ENCODE results near the gene RAB11A. TPM values are rescaled to one million over a fixed set of nuclear protein-coding genes. Genes with fewer than 3 reads are reported as not detected.

RAB11A gene
- total RNA-seq, 1 donor from 2014 or later = 204 TPM

DNA sequence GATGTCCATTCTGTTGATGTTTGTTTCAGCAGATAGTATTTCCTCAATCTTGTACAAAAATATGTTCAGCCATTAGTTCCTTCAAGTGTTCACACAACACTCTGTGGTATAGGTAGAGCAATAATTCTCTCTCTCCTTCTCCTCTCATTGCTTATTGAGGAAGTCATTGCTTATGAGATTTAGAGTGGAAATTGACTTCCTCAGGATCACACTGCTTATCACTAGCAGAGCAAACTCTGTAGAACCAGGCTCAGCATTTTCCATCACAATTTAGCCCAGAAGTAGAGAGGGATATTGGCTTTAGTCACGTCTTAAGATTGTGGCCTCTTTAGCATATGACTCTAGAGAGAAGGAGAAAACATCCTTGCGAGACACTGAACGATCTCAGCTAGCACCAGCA lies 31.2 kb downstream of the RAB11A start:
- Mint-ChIP-seq H3K27me3 (ENCODE audit: low read depth) (no peaks in the 10 kb centered on the region), H3K4me3 (no peak overlapping the region), H3K27ac (no peak overlapping the region), H3K36me3 (peaks cover 19% of the 10 kb centered on the region), H3K4me1 (peaks cover 18% of the 10 kb centered on the region), H3K9me3 (no peaks in the 10 kb centered on the region)
- DNase-seq (ENCODE audit: low spot score in 2 of 2, unreplicated experiment in 2 of 2) = no peak
- TF ChIP-seq, protein P1, sequence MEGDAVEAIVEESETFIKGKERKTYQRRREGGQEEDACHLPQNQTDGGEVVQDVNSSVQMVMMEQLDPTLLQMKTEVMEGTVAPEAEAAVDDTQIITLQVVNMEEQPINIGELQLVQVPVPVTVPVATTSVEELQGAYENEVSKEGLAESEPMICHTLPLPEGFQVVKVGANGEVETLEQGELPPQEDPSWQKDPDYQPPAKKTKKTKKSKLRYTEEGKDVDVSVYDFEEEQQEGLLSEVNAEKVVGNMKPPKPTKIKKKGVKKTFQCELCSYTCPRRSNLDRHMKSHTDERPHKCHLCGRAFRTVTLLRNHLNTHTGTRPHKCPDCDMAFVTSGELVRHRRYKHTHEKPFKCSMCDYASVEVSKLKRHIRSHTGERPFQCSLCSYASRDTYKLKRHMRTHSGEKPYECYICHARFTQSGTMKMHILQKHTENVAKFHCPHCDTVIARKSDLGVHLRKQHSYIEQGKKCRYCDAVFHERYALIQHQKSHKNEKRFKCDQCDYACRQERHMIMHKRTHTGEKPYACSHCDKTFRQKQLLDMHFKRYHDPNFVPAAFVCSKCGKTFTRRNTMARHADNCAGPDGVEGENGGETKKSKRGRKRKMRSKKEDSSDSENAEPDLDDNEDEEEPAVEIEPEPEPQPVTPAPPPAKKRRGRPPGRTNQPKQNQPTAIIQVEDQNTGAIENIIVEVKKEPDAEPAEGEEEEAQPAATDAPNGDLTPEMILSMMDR (IDR thresholded peaks at IDR 0.05; ENCODE audit: unreplicated experiment) = no peak

DNA sequence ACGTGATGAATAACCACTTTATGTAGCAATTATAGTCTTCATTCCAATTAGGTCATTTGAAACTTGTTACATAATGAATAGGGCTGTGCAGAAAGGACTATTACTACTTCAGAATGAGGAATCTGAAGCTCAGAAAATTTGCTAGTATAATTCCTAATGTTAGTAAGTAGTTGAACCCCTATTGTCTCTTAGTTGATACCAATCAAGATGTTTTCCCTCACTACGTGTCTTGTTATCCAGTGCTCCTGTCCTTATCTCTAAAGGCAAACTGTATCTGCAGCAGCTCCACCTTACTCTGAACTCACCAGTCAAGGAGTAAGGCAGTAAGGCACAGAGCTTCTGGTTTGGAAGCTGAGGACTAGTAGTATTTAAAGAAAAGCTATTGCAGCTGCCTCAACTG lies 32.0 kb downstream of the RAB11A start:
- Mint-ChIP-seq H3K9me3 (no peaks in the 10 kb centered on the region), H3K36me3 (peaks cover 22% of the 10 kb centered on the region), H3K4me3 (no peak overlapping the region), H3K27me3 (ENCODE audit: low read depth) (no peaks in the 10 kb centered on the region), H3K27ac (no peak overlapping the region), H3K4me1 (peaks cover 27% of the 10 kb centered on the region)
- TF ChIP-seq, protein P1 (IDR thresholded peaks at IDR 0.05; ENCODE audit: unreplicated experiment) = no peak
- no peak for DNase-seq (ENCODE audit: low spot score in 2 of 2, unreplicated experiment in 2 of 2)

GRCh38 chr15:65901836-65902235 lies 32.5 kb downstream of the RAB11A start:
- peaks cover 32% of the 10 kb centered on the region for H3K4me1 Mint-ChIP-seq
- TF ChIP-seq, protein P1 (IDR thresholded peaks at IDR 0.05; ENCODE audit: unreplicated experiment) = no peak
- H3K27ac Mint-ChIP-seq = peak overlapping the region; percentile 4
- no peaks in the 10 kb centered on the region for H3K27me3 Mint-ChIP-seq (ENCODE audit: low read depth)
- peaks cover 22% of the 10 kb centered on the region for H3K36me3 Mint-ChIP-seq
- DNase-seq (ENCODE audit: low spot score in 2 of 2, unreplicated experiment in 2 of 2) = no peak
- no peaks in the 10 kb centered on the region for H3K9me3 Mint-ChIP-seq
- no peak overlapping the region for H3K4me3 Mint-ChIP-seq

- no peaks in the 10 kb centered on the region for H3K27me3 Mint-ChIP-seq (ENCODE audit: low read depth)
Observed at GRCh38 chr15:65902373-65902772, 33.1 kb downstream of the RAB11A start.

DNA sequence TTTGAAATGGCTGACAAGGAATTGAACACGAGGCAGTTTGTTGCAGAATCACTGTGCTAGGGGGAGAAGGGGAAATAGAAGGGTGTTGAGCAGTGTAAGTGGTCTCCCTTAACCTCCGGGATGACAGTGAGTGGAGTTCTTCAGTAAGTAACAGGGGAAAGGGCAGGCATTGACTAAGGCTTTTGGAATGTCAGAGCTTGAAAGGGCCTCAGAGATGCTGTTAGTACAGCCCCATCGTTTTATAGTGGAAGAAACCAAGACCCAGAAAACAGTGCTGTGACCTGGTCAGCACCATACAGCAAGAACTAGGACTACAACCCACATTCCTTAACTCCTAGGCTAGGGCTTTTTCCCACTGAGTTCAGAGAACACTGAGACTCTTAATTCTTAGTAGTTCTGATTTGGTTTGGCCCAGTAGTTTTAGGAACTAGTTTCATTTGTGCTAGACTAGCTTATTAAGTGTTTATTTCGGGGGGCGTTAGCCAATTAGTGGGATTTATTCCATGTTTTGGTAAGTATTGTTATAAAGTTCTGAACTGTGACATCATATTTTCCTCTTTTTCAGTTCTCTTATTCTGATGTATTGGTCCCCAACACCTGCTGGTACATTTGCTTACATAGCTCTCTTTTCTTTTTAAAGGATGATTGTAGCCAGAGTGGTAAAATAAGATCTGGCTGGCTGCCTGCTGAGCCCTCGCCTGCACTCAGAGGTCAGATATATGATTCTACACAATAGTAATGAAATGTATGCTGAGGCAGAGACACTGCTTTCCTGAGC lies 34.2 kb downstream of the RAB11A start:
- H3K36me3 Mint-ChIP-seq = peaks cover 18% of the 10 kb centered on the region
- no peak for DNase-seq (ENCODE audit: low spot score in 2 of 2, unreplicated experiment in 2 of 2)
- peaks cover 35% of the 10 kb centered on the region for H3K4me1 Mint-ChIP-seq
- H3K9me3 Mint-ChIP-seq = no peaks in the 10 kb centered on the region
- no peaks in the 10 kb centered on the region for H3K27me3 Mint-ChIP-seq (ENCODE audit: low read depth)
- TF ChIP-seq, protein P1 (IDR thresholded peaks at IDR 0.05; ENCODE audit: unreplicated experiment) = no peak
- H3K4me3 Mint-ChIP-seq = no peak overlapping the region
- H3K27ac Mint-ChIP-seq = peak overlapping the region; percentile 54

More at GRCh38 chr15:65902373-65902772, 33.1 kb downstream of the RAB11A start:
- no peaks in the 10 kb centered on the region for H3K9me3 Mint-ChIP-seq
- peaks cover 22% of the 10 kb centered on the region for H3K36me3 Mint-ChIP-seq
- DNase-seq (ENCODE audit: low spot score in 2 of 2, unreplicated experiment in 2 of 2) = no peak
- TF ChIP-seq, protein P1 (IDR thresholded peaks at IDR 0.05; ENCODE audit: unreplicated experiment) = no peak
- H3K4me3 Mint-ChIP-seq = no peak overlapping the region
- H3K4me1 Mint-ChIP-seq = peaks cover 35% of the 10 kb centered on the region
- H3K27ac Mint-ChIP-seq = peak overlapping the region; percentile 4
